Osteoblast (primary cell): ENCODE data around the gene WDR31. TPM values are rescaled to one million over a fixed set of nuclear protein-coding genes. Genes with fewer than 3 reads are reported as not detected.
A peak's percentile ranks its signal among the peaks of the same experiment; 100 is the strongest.

Source experiments
- DNase-seq: peaks from one replicate; pipeline ENCODE4 v3.0.0; 2011; ENCODE audit warnings: low spot score, mixed read lengths; ENCODE audit not compliant: insufficient read length; ENCODE audit errors: missing footprints
- H2AFZ ChIP-seq: 2 replicates; pipeline ENCODE4 v1.6.0; 2011; ENCODE audit warnings: mild to moderate bottlenecking, low read length
- H3K27ac ChIP-seq: 2 replicates; pipeline ENCODE4 v1.5.1; 2011; ENCODE audit warnings: mild to moderate bottlenecking, low read depth, low read length, moderate library complexity
- H3K27me3 ChIP-seq: 2 replicates; pipeline ENCODE4 v1.6.0; 2012; ENCODE audit warnings: mild to moderate bottlenecking, control low read depth, inconsistent platforms, low read length, moderate library complexity; ENCODE audit not compliant: insufficient read depth
- H3K36me3 ChIP-seq: 2 replicates; pipeline ENCODE4 v1.5.1; 2011; ENCODE audit warnings: mild to moderate bottlenecking, low read length, control low read depth, moderate library complexity; ENCODE audit not compliant: insufficient read depth
- H3K4me1 ChIP-seq: 2 replicates; pipeline ENCODE4 v1.5.1; 2011; ENCODE audit warnings: mild to moderate bottlenecking, low read length, control low read depth, moderate library complexity; ENCODE audit not compliant: insufficient read depth
- H3K4me2 ChIP-seq: 2 replicates; pipeline ENCODE4 v1.6.0; 2011; ENCODE audit warnings: mild to moderate bottlenecking, low read length; ENCODE audit not compliant: insufficient read depth
- H3K4me3 ChIP-seq: fragments of 200-600 bp; sonication (generic); 3 replicates; pipeline ENCODE4 v1.5.1; 2012; ENCODE audit warnings: mild to moderate bottlenecking, low read length, inconsistent platforms; ENCODE audit not compliant: insufficient read depth
- H3K79me2 ChIP-seq: 2 replicates; pipeline ENCODE4 v1.6.0; 2012; ENCODE audit warnings: mild to moderate bottlenecking, low read length, control low read depth, inconsistent platforms; ENCODE audit not compliant: insufficient read depth
- H3K9me3 ChIP-seq: 2 replicates; pipeline ENCODE4 v1.5.1; 2011; ENCODE audit warnings: low read depth, low read length, control low read depth
- H4K20me1 ChIP-seq: 2 replicates; pipeline ENCODE4 v1.6.0; 2012; ENCODE audit warnings: mild to moderate bottlenecking, low read length, control low read depth; ENCODE audit not compliant: insufficient read depth
- CTCF ChIP-seq: IDR thresholded peaks from 2 replicates; pipeline ENCODE4 v1.5.1; 2011; ENCODE audit warnings: mild to moderate bottlenecking, low read depth, low read length, moderate library complexity; ENCODE audit errors: extremely low read depth
- total RNA-seq: library from RNA; depleted of rRNA; stranded (reverse); fragments of >200 nt; gene quantifications from 2 replicates; pipeline ENCODE4 v1.2.3, GENCODE V29; 2012

WDR31 gene
- total RNA-seq, 1 donor = 1.4 TPM

GRCh38 chr9:113343732-113344231 lies 3.7 kb upstream of the WDR31 start:
- H3K79me2 ChIP-seq = no peaks in the 10 kb centered on the region
- TF ChIP-seq CTCF = no peak
- H2AFZ ChIP-seq = peak overlapping the region; percentile 77
- peak; percentile 93 for DNase-seq
- no peaks in the 10 kb centered on the region for H3K9me3 ChIP-seq
- peaks cover 5% of the 10 kb centered on the region for H3K27me3 ChIP-seq
- no peak overlapping the region for H3K4me2 ChIP-seq
- peaks cover 13% of the 10 kb centered on the region for H3K4me1 ChIP-seq
- H3K4me3 ChIP-seq = no peak overlapping the region
- no peak overlapping the region for H3K27ac ChIP-seq
- no peaks in the 10 kb centered on the region for H3K36me3 ChIP-seq
- H4K20me1 ChIP-seq = no peaks in the 10 kb centered on the region

- no peaks in the 10 kb centered on the region for H3K9me3 ChIP-seq
- H3K79me2 ChIP-seq = no peaks in the 10 kb centered on the region
- TF ChIP-seq CTCF = no peak
- no peak overlapping the region for H3K27ac ChIP-seq
- no peaks in the 10 kb centered on the region for H4K20me1 ChIP-seq
- no peak overlapping the region for H3K4me3 ChIP-seq
- peaks cover 13% of the 10 kb centered on the region for H3K4me1 ChIP-seq
- no peak overlapping the region for H3K4me2 ChIP-seq
- no peaks in the 10 kb centered on the region for H3K27me3 ChIP-seq
- peak; percentile 53 for DNase-seq
- H2AFZ ChIP-seq = peak overlapping the region; percentile 19
- no peaks in the 10 kb centered on the region for H3K36me3 ChIP-seq
Observed at GRCh38 chr9:113341712-113342410, 1.8 kb upstream of the WDR31 start.

GRCh38 chr9:113337714-113338113 lies 2.4 kb downstream of the WDR31 start:
- no peak for TF ChIP-seq CTCF
- Histone ChIP-seq H3K4me3 (no peak overlapping the region), H3K27me3 (no peaks in the 10 kb centered on the region)

GRCh38 chr9:113331780-113332179 lies 8.3 kb downstream of the WDR31 start:
- no peak overlapping the region for H2AFZ ChIP-seq
- DNase-seq = no peak
- TF ChIP-seq CTCF = no peak
- H3K4me2 ChIP-seq = no peak overlapping the region
- no peaks in the 10 kb centered on the region for H3K27me3 ChIP-seq
- H3K79me2 ChIP-seq = no peaks in the 10 kb centered on the region
- H4K20me1 ChIP-seq = no peaks in the 10 kb centered on the region
- H3K4me1 ChIP-seq = no peaks in the 10 kb centered on the region
- H3K27ac ChIP-seq = no peak overlapping the region
- no peaks in the 10 kb centered on the region for H3K9me3 ChIP-seq
- no peak overlapping the region for H3K4me3 ChIP-seq
- no peaks in the 10 kb centered on the region for H3K36me3 ChIP-seq

More at GRCh38 chr9:113337714-113338113, 2.4 kb downstream of the WDR31 start:
- DNase-seq = no peak
- no peaks in the 10 kb centered on the region for H3K79me2 ChIP-seq
- no peak overlapping the region for H3K27ac ChIP-seq
- H2AFZ ChIP-seq = no peak overlapping the region
- no peaks in the 10 kb centered on the region for H4K20me1 ChIP-seq
- peaks cover 9% of the 10 kb centered on the region for H3K4me1 ChIP-seq
- no peaks in the 10 kb centered on the region for H3K9me3 ChIP-seq
- no peak overlapping the region for H3K4me2 ChIP-seq
- no peaks in the 10 kb centered on the region for H3K36me3 ChIP-seq
